ENCODE results near the gene GLMP.
A peak's percentile ranks its signal among the peaks of the same experiment; 100 is the strongest.

GLMP gene

DNA sequence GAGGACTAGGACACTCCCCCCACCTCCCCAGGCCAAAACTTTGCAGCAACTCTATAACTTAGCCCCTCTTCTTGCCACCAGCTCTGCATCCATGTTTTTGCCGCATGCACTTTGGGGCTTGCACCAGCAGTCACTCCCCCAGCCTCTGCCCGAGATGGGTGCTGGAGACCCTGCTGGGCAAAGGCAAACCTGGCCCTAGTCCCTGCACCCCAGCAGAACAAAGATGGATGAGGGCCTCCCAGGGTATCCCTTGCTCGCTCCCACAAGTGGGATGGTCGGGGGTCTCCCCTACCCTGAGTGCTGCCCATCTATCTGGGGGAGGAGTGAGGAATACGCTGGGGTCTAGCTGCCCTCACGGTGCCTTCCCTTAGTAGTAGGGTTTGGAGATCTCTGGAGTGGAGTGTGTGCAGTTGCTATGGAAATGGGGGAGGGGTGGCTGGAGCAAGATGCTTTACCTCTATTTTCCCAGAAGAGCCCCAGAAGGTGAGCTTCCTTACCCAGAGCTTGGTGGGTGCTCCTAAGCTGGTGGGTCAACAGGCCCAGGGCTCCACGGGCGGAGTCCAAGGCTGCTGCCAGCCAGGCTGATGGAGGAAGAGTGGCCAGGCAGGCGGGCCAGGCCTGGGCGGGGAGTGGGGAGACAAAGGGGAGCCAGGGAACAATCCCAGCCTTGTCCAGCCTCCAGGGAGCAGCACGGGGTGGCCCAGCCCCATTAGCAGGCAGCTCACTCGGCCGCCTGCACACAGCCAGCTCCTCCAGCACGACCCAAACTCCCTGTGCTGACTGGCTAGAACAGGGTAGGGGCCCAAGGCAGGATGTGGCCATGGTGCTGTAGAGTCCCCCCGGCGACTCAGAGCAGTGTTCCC is 47.8 kb downstream of the GLMP start, which contains the start of gene PAQR6:
Gene PAQR6 (minus strand): TSS at position 597 of the 863 bp plus-strand sequence. CDS start 1,325 bp downstream, outside the sequence.
- H3K9me3 ChIP-seq (ENCODE audit: control insufficient read depth in 1 of 2, low read length in 2 of 2), result no peaks in the 10 kb centered on the region
- H3K4me3 ChIP-seq (ENCODE audit: low read depth in 1 of 2, low read length in 2 of 2), result no peak within 1 kb of the TSS
- no peak within 1 kb of the TSS for H3K27ac ChIP-seq (ENCODE audit: low read length)
- H3K36me3 ChIP-seq (ENCODE audit: control insufficient read depth in 1 of 2, insufficient read depth in 2 of 2, low read length in 2 of 2), result peaks cover 25 to 38% of the 10 kb centered on the region in 2 donors
- H3K4me1 ChIP-seq (ENCODE audit: control insufficient read depth in 1 of 2, insufficient read depth in 2 of 2, low read length in 2 of 2), result peaks cover 4 to 29% of the 10 kb centered on the region in 2 donors
- H3K27me3 ChIP-seq (ENCODE audit: low read depth, low read length), result peaks cover 11% of the 10 kb centered on the region

DNA sequence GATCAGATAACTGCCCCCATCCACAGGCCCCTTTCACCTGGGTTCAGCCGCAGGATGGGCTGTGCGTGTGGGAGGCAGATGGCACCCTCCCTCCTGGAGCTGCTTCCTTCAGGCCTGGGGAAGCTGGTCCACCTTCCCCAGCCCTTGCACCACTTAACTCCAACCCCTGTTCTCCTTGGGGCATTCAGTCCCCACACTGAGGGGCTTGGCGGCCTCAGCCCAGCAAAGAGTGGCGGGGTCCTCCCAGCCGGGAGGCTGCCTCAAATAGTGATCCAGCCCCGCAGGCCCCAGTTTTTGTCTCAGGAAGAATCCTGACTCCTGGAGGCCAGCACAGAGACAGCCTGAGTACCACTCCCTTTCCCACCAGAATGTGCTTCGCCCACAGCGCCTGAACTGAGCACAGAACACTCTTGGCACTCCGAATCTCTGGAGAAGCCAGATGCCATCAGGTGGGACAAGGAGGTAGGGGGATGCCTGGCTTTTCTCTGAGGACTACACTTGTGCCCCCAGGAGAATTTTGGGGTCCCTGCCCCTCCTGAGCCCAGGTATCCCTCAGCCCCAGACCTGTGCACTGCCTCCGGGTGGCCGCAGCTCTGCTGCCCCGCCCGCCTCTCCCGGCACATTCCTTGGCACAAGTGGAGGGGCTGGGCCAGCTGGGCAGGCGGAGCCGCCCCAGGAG is 48.6 kb downstream of the GLMP start:
- Histone ChIP-seq H3K9me3 (ENCODE audit: control insufficient read depth in 1 of 2, low read length in 2 of 2) (no peaks in the 10 kb centered on the region), H3K36me3 (ENCODE audit: control insufficient read depth in 1 of 2, insufficient read depth in 2 of 2, low read length in 2 of 2) (peaks cover 18 to 35% of the 10 kb centered on the region in 2 donors), H3K27ac (ENCODE audit: low read length) (no peak overlapping the region), H3K27me3 (ENCODE audit: low read depth, low read length) (peaks cover 11% of the 10 kb centered on the region), H3K4me1 (ENCODE audit: control insufficient read depth in 1 of 2, insufficient read depth in 2 of 2, low read length in 2 of 2) (peaks cover 4 to 29% of the 10 kb centered on the region in 2 donors), H3K4me3 (ENCODE audit: low read depth in 1 of 2, low read length in 2 of 2) (no peak overlapping the region)

DNA sequence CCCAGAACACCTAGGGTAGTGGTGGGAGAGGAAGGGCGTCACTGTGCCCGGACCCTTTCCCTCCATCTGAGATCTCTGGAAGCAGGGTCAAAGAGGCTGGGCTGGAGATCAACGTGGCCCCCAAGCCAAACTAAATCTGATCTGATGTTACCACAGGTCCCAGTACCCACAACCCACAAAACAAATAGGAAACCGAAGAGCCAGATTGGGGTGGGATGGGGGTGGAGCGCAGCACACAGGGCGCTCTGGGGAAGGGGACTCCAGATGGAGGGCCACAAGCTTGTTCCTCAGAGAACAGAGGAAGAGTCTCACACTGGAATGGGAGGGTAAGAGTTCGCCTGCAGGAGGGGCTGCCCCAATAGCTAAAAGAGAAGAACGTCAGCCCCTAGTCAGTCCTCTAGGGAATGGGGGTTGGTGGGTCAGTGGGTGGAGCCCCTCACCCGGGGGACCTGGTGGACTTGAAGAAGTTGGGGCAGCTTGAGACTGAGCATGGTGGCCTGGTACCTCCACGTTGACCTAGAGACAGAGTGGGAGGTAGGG is 49.2 kb downstream of the GLMP start:
- peaks cover 4 to 29% of the 10 kb centered on the region in 2 donors for H3K4me1 ChIP-seq (ENCODE audit: control insufficient read depth in 1 of 2, insufficient read depth in 2 of 2, low read length in 2 of 2)
- peak overlapping the region in 1 of 2 donors; percentile 30 for H3K4me3 ChIP-seq (ENCODE audit: low read depth in 1 of 2, low read length in 2 of 2)

DNA sequence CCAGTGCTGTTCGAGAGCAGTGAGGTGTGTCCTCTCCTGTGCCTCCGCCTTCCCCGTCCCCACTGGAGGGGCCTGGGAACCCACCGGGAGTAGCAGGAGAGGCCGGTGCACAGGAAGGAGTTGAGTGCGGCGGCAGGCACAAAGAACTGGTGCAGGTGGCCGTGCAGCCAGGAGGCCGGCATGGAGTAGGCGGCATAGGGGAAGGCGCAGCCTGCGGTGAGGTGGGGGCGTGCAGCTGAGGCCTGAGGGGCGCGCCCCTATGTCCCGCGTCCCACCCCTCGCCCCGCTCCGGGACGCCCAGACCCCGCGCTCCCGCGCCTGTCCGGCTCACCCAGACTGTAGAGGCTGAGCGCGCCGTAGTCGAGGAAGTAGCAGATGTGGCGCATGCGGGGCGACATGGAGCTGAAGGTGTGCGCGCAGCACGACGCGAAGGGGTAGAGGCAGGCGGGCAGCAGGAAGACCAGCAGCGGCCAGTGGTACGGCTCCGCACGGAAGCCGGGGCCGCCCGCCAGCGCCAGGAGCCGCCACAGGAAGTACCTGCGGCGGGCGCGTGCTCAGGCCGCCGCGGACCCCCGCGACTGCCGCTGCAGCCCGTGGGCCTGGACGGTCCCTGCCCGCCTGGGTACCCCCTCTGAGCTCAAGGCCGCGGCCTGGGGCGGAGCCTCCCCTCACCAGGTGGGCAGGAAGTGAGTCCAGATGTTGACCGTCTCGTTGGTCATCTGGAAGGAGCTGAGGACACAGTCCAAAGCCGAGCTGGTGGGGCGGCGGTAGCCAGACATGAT is 49.8 kb downstream of the GLMP start:
- no peaks in the 10 kb centered on the region for H3K9me3 ChIP-seq (ENCODE audit: control insufficient read depth in 1 of 2, low read length in 2 of 2)
- H3K4me3 ChIP-seq (ENCODE audit: low read depth in 1 of 2, low read length in 2 of 2), result peak overlapping the region; percentile 11 to 30
- peaks cover 4 to 29% of the 10 kb centered on the region in 2 donors for H3K4me1 ChIP-seq (ENCODE audit: control insufficient read depth in 1 of 2, insufficient read depth in 2 of 2, low read length in 2 of 2)
- H3K27ac ChIP-seq (ENCODE audit: low read length), result no peak overlapping the region
- H3K36me3 ChIP-seq (ENCODE audit: control insufficient read depth in 1 of 2, insufficient read depth in 2 of 2, low read length in 2 of 2), result peaks cover 6 to 32% of the 10 kb centered on the region in 2 donors
- peaks cover 11% of the 10 kb centered on the region for H3K27me3 ChIP-seq (ENCODE audit: low read depth, low read length)

More for the DNA sequence above, 49.2 kb downstream of the GLMP start:
- H3K27ac ChIP-seq (ENCODE audit: low read length), result no peak overlapping the region
- peaks cover 12 to 33% of the 10 kb centered on the region in 2 donors for H3K36me3 ChIP-seq (ENCODE audit: control insufficient read depth in 1 of 2, insufficient read depth in 2 of 2, low read length in 2 of 2)
- no peaks in the 10 kb centered on the region for H3K9me3 ChIP-seq (ENCODE audit: control insufficient read depth in 1 of 2, low read length in 2 of 2)
- peaks cover 11% of the 10 kb centered on the region for H3K27me3 ChIP-seq (ENCODE audit: low read depth, low read length)

DNA sequence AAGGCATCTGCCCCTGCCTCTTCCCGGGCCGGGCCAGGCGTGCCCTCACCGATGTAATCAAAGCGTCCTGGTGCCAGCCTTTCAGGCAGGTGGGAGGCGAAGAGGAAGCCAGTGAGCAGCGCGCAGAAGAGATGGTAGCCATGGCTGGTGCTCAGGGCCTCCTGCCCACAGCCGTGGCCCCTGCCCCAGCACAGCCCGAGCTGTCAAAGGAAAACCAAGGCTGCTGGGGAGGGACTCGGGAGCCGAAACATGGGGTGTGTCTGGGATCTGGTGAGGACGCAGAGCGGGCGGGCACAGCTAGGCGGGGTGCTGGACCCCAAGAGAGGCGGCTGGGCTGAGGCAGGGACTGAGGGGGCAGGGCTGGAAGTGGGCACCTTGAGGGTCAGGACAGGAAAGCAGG is 50.8 kb downstream of the GLMP start:
- no peaks in the 10 kb centered on the region for H3K9me3 ChIP-seq (ENCODE audit: control insufficient read depth in 1 of 2, low read length in 2 of 2)
- H3K36me3 ChIP-seq (ENCODE audit: control insufficient read depth in 1 of 2, insufficient read depth in 2 of 2, low read length in 2 of 2), result peaks cover 7 to 26% of the 10 kb centered on the region in 2 donors
- H3K27me3 ChIP-seq (ENCODE audit: low read depth, low read length), result peaks cover 11% of the 10 kb centered on the region
- H3K27ac ChIP-seq (ENCODE audit: low read length), result no peak overlapping the region
- H3K4me1 ChIP-seq (ENCODE audit: control insufficient read depth in 1 of 2, insufficient read depth in 2 of 2, low read length in 2 of 2), result peaks cover 4 to 29% of the 10 kb centered on the region in 2 donors
- H3K4me3 ChIP-seq (ENCODE audit: low read depth in 1 of 2, low read length in 2 of 2), result no peak overlapping the region

DNA sequence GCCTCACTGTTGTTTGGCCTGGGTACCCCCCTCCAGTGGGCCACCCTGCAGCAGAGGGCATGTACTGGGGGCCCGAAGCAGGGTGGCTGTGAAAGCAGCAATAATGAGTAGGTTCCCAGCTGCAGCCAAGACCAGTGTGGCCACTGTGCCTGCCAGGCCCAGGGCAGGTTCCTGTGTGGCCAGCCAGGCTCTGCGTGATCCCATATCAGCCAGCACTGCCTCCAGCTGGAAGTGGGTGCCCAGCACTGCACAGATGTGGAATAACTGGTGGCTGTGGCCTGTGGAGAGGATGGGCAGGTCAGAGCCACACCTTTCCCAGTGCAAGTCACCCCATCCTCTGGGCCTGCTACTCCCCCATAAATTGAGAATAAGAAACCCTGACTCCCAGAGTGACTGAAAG is 51.4 kb downstream of the GLMP start:
- H3K9me3 ChIP-seq (ENCODE audit: control insufficient read depth in 1 of 2, low read length in 2 of 2), result no peaks in the 10 kb centered on the region
- peaks cover 11% of the 10 kb centered on the region for H3K27me3 ChIP-seq (ENCODE audit: low read depth, low read length)
- peaks cover 4 to 29% of the 10 kb centered on the region in 2 donors for H3K4me1 ChIP-seq (ENCODE audit: control insufficient read depth in 1 of 2, insufficient read depth in 2 of 2, low read length in 2 of 2)
- no peak overlapping the region for H3K4me3 ChIP-seq (ENCODE audit: low read depth in 1 of 2, low read length in 2 of 2)
- H3K27ac ChIP-seq (ENCODE audit: low read length), result no peak overlapping the region
- H3K36me3 ChIP-seq (ENCODE audit: control insufficient read depth in 1 of 2, insufficient read depth in 2 of 2, low read length in 2 of 2), result peaks cover 13 to 26% of the 10 kb centered on the region in 2 donors

DNA sequence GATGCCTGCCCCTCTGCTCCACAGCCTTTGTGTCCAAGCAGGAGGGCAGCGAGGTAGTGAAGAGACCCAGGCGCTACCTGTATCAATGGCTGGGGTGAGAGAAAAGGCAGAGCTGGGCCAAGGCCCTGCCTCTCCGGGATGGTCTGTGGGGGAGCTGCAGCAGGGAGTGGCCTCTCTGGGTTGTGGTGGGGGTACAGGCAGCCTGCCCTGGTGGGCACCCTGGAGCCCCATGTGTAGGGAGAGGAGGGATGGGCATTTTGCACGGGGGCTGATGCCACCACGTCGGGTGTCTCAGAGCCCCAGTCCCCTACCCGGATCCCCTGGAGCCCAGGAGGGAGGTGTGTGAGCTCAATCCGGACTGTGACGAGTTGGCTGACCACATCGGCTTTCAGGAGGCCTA is 52.7 kb downstream of the GLMP start:
- H3K9me3 ChIP-seq (ENCODE audit: control insufficient read depth in 1 of 2, low read length in 2 of 2), result no peaks in the 10 kb centered on the region
- H3K4me3 ChIP-seq (ENCODE audit: low read depth in 1 of 2, low read length in 2 of 2), result no peak overlapping the region
- peaks cover 14 to 37% of the 10 kb centered on the region in 2 donors for H3K36me3 ChIP-seq (ENCODE audit: control insufficient read depth in 1 of 2, insufficient read depth in 2 of 2, low read length in 2 of 2)
- peaks cover 11% of the 10 kb centered on the region for H3K27me3 ChIP-seq (ENCODE audit: low read depth, low read length)
- no peak overlapping the region for H3K27ac ChIP-seq (ENCODE audit: low read length)
- H3K4me1 ChIP-seq (ENCODE audit: control insufficient read depth in 1 of 2, insufficient read depth in 2 of 2, low read length in 2 of 2), result peaks cover 4 to 24% of the 10 kb centered on the region in 2 donors

All from muscle layer of duodenum (tissue), 2 donors.